Stimulated activated CD4-positive, alpha-beta T cell treated with anti-CD3 and anti-CD28 coated beads, Interleukin-4, amount 100 ng/mL, for 1 hour (primary cell): ENCODE results near the gene CARMIL3.
A peak's percentile ranks its signal among the peaks of the same experiment; 100 is the strongest.

Experiments used
- DNase-seq: peaks from one replicate; pipeline ENCODE4 v3.0.0-alpha.2; 2020

Gene CARMIL3

DNA sequence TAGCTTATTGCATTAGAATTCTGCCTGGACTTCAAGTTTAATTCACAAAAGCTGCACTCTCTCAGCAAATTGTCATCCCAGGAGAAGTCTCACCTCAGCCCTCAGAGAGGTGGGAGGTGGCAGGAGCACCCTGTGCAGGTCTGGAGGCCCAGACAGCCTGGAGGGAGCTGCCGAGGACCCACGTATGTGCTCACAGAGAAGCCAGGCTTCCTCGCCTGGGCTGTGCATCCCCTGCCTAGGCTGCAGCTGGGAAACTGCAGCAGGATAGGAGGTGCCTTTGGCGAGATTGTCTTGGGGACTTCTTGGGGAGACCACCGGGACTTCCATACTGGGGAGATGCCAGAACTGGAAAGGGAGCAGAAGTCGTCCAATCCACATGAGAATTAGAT is 28.3 kb downstream of the CARMIL3 start:
- DNase-seq: no peak

DNA sequence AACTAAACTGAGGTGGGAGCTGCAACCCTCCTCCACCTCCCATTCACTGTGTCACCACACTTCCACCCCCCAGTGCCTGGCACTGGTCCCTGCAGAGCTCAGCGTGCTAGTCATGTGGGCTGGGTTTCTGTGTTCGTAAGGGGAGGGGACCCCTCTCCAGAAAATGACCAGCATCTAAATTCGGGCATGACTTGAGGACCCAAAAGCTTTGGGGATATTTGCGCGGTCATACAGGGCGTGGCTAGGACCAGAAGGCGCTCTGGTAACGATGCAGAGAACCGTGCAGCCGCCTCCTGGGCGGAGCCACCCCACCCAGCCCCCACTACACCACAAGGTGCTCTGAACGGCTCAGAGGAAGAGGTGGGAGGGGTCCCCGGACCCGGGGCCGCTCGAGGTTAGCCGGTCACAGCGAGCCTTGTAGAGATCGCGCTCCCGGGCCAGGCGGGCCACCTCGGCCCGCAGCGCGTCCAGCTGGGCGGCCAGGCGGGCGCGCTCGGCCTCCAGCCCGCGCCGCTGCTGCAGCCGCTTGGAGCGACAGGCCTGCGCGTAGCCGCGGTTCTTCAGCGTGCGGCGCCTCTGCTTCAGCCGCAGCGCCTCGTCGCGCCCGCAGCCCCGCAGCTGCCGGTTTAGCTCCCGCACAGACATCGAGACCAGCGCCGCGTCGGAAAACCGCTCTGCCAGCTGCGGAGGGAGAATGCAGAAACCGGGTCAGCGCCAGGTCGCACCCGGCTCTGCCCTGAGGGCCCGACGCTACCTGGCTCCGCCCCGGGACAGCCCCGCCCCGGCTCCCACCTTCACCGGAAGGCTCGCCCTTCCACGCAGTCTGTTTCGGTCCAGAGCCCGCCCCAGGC is 29.3 kb downstream of the CARMIL3 start:
- DNase-seq: peak; percentile 72

DNA sequence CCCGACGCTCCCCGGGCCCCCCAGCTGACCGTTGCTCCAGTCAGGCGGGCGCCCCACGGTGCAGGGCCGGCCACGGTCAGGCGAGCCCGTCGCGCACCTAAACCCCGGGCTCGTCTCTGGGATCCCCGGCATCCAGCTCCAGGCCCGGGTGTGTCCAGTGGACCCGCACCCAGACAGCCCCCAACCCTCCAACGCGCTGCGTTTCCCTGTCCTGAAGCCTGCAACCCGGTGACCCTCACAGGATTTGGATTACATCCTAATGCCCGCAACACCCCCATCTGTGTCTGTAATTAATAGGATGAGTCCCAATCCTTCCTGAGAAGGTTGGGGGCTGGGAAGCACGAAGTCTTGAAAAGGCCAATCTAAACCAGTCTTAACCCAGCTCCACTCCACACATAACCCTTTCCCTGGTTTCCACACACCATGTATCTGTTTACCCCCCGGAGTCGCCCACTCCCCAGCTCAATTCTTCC is 30.0 kb downstream of the CARMIL3 start:
- DNase-seq: no peak

DNA sequence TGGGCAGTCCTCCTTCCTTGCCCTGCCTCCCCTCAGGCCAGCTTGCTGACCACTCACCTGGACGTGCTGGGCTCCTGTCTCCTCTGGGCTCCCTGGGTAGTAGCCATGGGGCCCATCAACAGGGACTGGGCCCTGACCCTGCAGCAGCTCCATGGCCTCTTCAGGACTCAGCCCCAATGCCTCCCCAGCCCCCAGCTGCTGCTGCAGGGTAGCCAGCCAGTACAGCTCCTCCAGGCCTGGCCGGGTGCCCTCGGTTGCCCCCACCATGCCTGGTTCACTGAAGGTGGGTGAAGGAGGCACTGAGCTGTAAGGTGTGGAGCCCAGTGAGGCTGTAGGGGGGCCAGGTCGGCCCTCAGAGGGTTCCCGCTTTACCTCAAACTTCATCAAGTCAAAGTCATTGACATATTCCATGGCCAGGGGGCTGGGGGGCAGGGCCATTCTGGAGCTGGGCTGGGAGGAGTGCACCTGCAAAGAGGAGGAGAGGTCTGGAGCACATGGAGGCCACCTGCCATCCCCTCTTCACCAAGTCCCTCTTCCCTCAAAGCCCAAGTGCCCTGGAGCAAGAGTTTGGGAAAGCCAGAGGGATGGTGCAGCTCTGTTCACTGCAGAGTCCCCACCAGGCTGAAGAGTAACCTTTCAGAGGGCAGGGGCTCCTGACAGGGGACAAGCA is 30.7 kb downstream of the CARMIL3 start:
- DNase-seq: no peak

DNA sequence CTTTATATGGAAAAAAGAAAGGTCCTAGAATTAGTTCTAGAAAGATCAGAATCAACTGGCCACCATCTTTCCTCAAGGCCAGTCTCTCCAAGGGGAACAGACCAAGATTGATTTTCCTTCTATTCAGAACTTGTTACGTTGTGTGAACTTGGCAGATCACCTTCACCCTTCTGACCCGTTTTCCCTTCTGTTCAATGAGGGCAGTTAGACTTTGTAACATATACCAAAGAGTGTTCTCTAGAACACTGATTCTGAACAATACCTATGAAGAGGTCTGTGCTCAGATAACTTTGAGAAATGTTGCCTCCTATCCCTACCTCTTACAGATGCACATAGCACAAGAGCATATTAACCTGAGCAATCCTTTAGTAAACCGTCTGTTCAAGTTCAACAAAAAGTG is 31.7 kb downstream of the CARMIL3 start:
- no peak for DNase-seq

DNA sequence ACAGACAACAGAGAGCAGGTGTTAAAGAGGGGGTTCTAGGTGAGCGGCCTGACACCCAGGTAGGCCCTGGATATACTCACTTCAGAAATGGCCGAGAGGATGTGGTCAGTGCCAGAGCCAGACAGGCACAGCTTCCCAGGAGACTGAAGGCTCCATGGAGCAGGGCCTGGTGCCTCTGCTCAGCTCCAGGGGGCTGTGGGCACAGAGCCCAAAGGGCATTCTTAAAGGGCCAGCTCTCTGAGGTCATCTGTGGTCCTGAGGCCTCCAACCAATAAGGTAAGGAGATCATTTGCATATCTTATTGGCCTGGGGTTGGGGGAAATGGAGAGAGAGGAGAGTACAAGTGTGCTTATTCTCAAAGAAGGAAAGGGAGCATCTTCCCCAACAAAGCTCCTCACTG is 32.6 kb downstream of the CARMIL3 start:
- DNase-seq: no peak

DNA sequence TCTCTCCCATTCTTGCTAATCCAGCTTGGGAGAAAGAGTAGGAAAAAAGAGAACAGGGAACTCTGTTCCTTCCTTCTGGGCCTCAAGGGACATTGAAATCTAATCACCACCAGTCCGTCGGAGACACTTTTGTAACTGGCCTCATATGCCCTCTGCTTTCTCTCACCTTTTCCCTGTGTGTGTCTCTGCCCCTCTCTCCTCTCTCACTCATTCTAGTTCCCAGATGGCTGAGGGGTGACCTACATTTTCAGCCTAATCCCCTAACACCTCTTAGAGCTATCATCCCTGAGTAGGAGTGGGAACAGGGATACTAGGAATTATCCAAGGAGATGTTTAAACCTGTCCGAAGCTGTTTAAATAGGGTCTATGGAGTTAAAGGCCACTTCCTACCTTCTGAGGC is 33.4 kb downstream of the CARMIL3 start:
- DNase-seq: no peak

DNA sequence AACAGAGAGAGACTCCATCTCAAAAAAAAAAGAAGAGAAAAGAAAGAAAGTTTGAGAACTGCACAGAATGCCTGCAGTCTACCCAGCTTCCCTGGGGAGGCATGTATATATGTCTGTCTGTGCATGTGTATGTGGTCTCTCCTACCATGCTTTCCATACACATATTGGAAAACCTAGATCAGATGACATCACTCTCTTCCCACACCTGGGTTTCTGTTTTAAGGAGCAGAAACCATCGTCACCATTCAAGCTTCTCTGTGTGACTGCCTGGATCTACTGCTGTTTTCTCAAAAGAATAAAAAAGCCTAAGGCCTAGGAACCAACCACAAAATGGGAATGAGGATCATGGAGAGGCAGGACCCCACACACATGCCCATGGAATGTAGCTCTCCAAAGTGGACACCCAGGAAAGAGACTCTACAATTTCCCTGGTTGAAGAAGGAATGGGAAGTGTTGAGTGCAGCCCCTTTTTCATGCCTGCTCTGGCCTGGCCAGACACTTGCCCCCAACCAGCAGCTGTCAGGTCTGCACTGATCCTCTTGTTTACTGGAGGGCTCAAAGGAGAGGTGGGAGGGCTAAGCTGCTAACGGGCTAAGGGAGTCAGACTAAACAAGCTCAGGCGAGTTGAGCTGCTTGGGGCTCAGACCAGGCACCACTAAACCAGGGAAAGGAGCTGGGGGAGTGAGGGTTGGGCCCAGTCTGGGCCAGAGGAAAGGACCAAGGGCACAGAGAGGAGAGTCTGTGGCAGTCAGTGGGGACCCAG is 34.6 kb downstream of the CARMIL3 start:
- no peak for DNase-seq

DNA sequence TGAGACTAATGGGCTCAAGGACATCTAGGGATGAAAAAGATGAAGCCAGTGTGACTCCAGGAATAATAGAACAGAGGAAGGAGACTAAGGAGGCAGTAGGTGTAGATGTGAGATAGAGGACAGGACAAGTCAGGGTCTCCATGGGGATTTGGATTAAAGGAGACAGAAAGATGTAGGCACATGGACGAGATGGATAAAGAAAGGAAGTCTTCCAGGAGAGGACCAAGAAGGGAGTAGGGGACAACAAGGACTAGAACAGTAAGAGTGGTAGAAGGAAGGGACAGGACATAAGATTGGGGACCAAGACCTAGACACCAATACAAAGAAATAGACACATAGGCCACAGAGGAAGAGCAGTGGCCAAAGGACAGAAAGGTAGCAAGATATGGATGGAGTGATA is 35.2 kb downstream of the CARMIL3 start:
- DNase-seq: no peak

DNA sequence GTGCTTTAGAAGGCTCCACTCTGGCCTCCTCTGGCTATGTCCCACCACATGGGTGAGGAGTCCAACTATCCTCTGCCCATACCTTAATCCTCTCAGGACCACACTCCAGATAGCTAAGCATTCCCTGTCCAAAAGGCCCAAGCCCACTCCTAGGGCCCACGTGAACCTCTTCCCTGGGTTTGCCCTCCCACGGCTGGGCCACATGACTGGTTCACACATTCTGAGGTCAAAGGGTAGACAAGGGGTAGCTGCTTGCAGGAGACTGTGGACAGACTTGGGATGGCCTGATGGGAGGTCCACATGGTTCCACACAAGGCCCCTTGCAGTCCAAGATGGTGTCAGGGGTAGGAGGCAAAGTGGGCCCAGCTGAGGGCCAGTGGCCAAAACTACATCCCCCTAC is 36.3 kb downstream of the CARMIL3 start:
- no peak for DNase-seq

DNA sequence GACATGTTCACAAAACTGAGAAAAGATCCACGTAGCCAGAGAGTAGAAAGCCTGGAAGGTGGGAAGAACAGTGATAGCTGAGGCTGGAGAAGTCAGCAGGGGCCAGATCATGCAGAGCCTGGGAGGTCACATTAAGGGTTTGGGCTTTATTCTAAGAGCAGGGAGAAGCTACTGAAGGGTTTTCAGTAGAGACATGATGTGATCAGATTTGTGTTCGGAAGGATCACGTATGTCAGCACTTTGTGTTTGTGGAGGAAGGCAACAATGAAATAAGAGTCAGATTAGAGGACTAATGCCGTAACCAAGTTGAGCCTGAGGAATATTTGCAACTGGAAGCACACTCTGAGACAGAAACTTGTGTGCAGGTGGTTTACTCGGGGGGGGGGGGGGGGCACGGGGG is 38.1 kb downstream of the CARMIL3 start:
- DNase-seq: no peak

DNA sequence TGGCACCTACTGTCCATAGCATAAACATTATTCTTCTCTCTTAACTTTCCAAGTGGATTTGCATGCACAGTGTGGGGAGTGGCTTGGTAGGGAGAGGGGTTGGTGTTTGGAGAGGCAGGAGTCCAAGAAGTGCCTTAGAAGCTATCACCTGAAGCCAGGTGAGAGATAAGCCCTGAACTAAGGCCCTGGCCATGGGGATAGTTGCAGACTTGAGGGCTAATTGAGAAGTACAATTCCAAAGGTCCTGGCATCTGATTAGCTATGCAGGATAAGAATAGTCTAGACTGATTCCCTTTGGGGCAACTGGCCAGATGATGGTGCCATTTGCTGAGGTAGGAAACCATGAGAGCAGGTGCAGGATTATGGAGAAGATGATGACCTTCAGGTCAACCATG is 40.3 kb downstream of the CARMIL3 start:
- DNase-seq: no peak

DNA sequence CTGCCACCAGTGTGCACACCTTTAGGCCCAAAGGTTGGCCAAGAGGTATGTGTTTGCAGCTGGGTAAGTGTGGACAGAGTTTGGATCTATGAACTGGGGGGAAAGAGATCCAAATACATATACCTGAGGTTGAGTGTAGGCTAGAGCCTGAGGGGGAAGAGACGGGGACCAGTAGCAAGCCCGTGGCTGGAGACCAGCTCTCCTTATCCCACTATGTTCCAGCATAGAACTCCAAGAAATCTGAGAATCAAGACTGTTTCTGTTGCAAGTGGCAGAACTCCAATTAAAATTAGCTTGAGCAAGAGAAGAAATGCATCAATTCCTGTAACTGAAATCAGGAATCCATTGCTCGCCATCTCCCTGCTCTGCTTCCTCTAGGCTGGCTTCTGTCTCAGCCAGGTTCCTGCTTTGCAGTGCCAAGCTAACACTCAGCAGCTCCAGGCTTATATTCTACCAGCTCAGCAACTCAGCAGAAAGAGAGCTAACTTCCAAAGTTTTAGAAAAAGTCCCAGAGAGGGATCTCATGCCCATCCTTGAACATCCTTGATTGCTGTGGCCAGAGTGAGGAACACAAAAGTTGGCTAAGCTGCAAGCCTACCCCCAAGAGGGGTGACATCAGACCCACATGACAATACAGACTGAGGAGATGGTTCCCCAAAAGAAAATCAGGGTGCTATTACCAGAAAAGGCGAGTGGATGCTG is 40.8 kb downstream of the CARMIL3 start:
- DNase-seq: no peak

DNA sequence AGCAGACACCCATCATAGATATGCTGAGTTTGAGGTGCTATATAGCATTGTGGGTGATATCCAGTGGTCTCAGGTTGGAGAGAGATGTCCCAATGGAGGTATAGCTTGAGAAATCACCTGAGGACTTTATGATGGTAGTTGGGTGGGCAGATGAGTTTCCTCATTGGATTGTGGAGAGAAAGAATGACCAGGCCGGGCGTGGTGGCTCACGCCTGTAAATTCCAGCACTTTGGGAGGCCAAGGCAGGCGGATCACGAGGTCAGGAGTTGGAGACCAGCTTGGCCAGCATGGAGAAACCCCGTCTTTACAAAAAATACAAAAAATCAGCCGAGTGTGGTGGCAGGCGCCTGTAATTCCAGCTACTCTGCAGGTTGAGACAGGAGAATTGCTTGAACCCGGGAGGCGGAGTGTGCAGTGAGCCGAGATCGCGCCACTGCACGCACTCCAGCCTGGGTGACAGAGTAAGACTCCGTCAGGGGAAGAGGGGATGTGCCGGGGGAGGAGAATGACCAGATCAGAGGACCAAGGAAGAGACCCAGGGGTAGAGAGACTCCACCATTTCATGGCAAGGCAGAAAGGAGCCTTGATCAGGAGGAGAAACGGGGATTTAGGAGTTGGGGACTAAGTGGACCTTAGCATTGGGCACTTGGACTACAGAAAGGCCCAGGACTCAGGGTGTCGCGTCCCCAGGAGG is 41.5 kb downstream of the CARMIL3 start:
- no peak for DNase-seq

DNA sequence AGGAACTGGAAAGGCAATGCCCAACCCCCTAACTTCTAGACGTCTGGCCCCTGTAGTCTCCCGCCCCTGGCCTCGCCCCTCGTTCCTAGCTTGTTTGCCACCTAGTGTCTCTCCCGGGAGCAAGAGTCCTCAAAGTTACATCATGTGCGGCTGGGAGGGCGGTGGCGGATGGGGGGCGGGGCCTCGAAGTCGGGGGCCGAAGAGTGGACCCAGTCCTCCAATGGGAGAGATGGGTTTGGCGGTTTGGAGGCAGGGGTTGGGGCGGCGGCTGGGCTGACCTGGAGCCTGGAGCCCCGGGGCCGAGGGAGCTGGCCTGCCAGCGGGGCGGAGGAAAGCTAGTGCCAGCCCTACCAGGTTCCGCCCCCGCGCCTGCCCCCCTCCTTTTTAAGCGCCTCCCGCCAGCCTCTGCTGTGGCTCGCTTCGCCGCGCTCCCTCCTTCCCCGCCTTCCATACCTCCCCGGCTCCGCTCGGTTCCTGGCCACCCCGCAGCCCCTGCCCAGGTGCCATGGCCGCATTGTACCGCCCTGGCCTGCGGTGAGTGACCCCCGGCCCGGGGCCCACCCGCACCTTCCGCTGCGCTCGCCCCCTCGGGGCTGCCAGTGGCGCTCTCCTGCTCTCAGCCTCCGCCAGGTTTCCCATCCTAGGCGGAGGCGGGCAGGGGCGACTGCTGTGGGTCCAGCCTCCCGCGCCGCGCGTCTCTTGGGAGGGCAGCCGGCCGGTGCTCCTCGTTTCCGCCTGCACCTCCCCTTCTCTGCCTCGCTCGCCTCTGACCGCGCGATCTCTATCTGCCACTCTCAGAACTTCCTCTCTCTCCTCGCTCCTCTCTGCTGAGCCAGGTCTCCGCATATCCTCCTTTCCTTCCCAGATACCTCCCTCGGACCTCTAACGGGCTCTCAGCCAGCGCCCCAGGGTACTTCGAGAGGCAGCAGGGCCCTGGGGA is 42.4 kb downstream of the CARMIL3 start, which contains the start of gene PCK2:
TSS of gene PCK2 (plus strand) at position 411 of the 940 bp plus-strand sequence. CDS start at position 506, 95 bp downstream.
- peak; percentile 91 for DNase-seq

DNA sequence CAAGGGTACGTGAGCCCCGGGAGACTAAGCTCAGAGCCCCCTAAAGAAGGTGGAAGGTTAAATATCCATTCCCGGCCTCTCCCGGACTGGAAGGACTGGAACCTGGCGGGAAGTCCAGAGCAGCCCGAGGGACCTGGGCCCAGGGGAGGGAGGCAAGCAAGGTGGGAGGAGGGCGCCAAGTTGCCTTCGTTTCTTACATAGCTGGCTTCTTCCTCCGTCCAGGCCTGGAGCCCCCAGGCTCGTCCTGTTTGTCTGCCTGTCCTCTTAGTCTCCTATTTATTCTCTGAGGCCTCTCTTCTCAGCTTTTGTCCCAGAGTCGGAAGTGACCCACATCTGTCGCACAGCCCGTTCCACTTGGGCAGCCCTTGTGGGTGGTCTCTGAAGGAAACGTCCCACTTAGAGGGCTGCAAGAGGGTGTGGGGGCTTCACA is 43.0 kb downstream of the CARMIL3 start:
- DNase-seq: peak; percentile 16

DNA sequence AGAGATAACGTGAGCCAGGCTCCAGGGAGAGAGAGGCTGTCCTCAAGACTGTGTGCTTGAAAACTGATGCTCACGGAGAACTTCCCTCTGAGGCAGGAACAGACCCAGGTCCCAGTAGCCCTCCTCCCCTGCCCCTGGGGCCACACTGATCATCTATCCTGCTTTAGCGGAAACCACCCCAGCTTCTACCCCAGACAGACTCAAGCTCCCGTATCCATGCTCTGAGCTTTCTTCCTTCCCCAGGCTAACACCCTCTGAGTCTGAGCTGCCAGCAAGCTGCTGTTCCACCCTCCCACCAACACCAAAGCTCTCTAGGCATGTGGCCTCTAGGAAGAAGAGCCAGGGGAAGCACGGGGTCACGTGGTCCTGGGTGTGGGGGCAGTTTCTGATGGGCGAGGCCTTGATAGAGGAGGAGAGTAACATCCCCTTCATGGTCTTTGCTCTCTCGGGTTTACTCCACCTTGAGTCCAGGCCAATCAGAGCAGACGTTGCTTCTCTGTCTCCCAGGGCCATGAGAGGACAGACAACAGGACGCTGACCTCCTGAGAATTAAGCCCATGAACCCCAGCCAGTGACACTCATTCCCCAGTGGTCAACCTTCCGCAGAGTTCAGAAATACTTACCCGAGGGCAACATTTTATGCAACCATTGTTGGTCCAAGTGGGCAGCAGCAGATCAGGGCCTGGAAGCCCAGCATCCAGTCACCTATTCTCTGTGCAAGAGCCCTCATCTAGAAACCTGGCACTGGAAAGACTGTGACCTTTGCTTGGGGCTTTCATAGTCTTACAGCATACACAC is 43.7 kb downstream of the CARMIL3 start:
- peak; percentile 62 for DNase-seq

DNA sequence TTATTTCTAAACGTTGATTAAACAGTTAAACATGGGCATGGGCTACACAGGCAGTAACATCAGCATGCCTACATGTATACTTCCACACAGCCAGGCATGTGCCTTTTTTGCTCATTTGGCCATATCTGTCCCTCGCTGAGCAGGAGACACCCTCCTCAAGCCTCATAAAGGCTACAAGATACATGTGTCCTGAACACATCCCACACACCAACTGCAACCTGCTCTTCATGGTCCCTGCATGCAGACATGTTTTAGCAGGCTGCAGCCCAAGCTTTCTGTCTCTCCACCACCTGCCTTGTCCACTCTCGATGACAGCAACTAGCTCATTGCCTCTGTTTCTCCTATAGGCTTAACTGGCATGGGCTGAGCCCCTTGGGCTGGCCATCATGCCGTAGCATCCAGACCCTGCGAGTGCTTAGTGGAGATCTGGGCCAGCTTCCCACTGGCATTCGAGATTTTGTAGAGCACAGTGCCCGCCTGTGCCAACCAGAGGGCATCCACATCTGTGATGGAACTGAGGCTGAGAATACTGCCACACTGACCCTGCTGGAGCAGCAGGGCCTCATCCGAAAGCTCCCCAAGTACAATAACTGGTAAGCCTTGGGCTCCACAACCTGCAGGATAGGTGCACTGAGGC is 44.9 kb downstream of the CARMIL3 start:
- DNase-seq: no peak

DNA sequence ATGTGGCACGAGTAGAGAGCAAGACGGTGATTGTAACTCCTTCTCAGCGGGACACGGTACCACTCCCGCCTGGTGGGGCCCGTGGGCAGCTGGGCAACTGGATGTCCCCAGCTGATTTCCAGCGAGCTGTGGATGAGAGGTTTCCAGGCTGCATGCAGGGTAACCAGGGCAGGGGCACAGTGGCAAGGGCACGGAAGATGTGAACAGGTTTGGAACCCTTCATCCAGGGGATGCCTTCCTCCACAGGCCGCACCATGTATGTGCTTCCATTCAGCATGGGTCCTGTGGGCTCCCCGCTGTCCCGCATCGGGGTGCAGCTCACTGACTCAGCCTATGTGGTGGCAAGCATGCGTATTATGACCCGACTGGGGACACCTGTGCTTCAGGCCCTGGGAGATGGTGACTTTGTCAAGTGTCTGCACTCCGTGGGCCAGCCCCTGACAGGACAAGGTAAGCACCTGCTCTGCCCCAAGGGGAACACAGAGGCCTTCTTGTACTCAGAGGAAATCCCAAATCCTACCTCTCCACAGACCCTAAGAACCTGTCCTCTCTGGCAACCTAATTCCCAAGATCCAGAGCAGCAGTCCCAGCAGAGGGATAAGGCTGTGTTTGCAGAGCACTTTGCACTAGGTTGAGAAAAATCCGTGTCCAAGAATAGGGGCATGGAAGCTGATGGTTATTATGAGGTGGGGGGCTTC is 46.6 kb downstream of the CARMIL3 start:
- no peak for DNase-seq
